Skin of body (tissue), 2 donors: Measurements from ENCODE around the gene STH. TPM values are rescaled to one million over a fixed set of nuclear protein-coding genes. Genes with fewer than 3 reads are reported as not detected.

Experiments
- DNase-seq: peaks from one replicate; lab custom pipeline; 2025; lab: John Stamatoyannopoulos, UW
- total RNA-seq: library from RNA; depleted of rRNA; stranded (reverse); fragments of >200 nt; gene quantifications from one replicate; pipeline ENCODE4 v1.2.3, GENCODE V29; 2014

STH gene
- total RNA-seq, 1 donor from 2014 or later, result not detected

GRCh38 chr17:45967378-45967777 is 31.7 kb upstream of the STH start:
- DNase-seq, result no peak

GRCh38 chr17:45968732-45969131 is 30.3 kb upstream of the STH start:
- no peak for DNase-seq

GRCh38 chr17:45969726-45970125 is 29.3 kb upstream of the STH start:
- DNase-seq, result no peak

GRCh38 chr17:45970659-45971058 is 28.4 kb upstream of the STH start:
- no peak for DNase-seq

- no peak for DNase-seq
Observed at GRCh38 chr17:45971698-45972141, 27.3 kb upstream of the STH start.

- no peak for DNase-seq
Observed at GRCh38 chr17:45972531-45972930, 26.5 kb upstream of the STH start.

GRCh38 chr17:45973099-45973780 is 25.8 kb upstream of the STH start:
- DNase-seq, result no peak

- DNase-seq, result no peak
Observed at GRCh38 chr17:45973946-45974859, 24.8 kb upstream of the STH start.

- DNase-seq, result no peak
Observed at GRCh38 chr17:45974916-45975630, 24.0 kb upstream of the STH start.

GRCh38 chr17:45975640-45976295 is 23.3 kb upstream of the STH start:
- DNase-seq, result no peak

GRCh38 chr17:45976391-45976754 is 22.7 kb upstream of the STH start:
- DNase-seq, result no peak

- DNase-seq, result no peak
Observed at GRCh38 chr17:45976755-45977505, 22.1 kb upstream of the STH start.

- DNase-seq, result no peak
Observed at GRCh38 chr17:45977506-45977824, 21.6 kb upstream of the STH start.

- DNase-seq, result no peak
Observed at GRCh38 chr17:45977976-45978626, 20.9 kb upstream of the STH start.

GRCh38 chr17:45979137-45979536 is 19.9 kb upstream of the STH start:
- DNase-seq, result no peak

GRCh38 chr17:45980855-45981254 is 18.2 kb upstream of the STH start:
- DNase-seq, result no peak

- DNase-seq, result no peak
Observed at GRCh38 chr17:45981306-45981705, 17.7 kb upstream of the STH start.

GRCh38 chr17:45982791-45983613 is 16.0 kb upstream of the STH start:
- no peak for DNase-seq

- DNase-seq, result no peak
Observed at GRCh38 chr17:45983614-45984310, 15.3 kb upstream of the STH start.
